Measurements from ENCODE around the gene AOPEP.

AOPEP gene

DNA sequence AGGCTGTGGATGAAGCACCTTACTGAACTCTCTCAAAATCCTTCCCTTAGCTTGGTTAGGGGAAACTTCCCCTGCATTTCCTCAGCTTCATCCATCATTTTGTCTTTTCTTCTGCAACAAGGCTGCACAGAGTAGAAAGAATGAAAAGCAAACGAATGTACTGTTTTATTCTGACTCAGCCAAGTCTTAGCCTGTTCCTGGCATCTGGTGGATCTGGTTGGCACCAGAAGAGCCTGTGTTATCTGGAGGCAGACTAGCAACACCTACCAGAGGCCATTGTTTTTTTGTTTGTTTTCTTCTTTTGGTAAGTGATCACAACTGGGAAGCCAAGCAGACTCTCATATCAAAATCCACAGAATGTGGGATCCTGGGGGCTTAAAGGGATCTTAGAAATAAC lies 390.3 kb downstream of the AOPEP start:
- H3K9me3 Mint-ChIP-seq: no peaks in the 10 kb centered on the region
- no peaks in the 10 kb centered on the region for H3K4me1 Mint-ChIP-seq (ENCODE audit: low read depth)
- H3K27ac Mint-ChIP-seq: peak overlapping the region; percentile 11
- no peak for DNase-seq
- H3K27me3 Mint-ChIP-seq: no peaks in the 10 kb centered on the region
- no peak overlapping the region for H3K4me3 Mint-ChIP-seq
- peaks cover 19% of the 10 kb centered on the region for H3K36me3 Mint-ChIP-seq (ENCODE audit: low read depth)

DNA sequence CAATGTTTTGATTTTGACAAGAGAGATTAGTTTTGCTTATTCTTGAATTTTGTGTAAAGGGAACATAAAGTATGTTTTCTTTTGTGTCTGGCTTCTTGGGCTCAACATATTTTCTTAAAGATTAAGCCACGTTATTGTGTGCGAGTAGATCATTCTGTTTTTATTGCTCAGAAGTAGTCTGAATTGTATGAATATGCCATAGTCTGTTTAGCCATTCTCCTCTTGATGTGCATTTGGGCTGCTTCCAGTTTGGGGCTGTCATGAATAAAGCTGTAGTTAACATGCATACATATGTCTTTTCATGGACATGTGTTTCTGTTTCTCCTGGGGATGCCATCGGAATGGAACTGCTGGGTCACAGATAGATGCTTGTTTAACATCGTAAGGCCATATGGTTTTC lies 392.1 kb downstream of the AOPEP start:
- H3K27ac Mint-ChIP-seq: no peak overlapping the region
- DNase-seq: no peak
- no peak overlapping the region for H3K4me3 Mint-ChIP-seq
- H3K27me3 Mint-ChIP-seq: no peaks in the 10 kb centered on the region
- H3K4me1 Mint-ChIP-seq (ENCODE audit: low read depth): no peaks in the 10 kb centered on the region
- peaks cover 6% of the 10 kb centered on the region for H3K36me3 Mint-ChIP-seq (ENCODE audit: low read depth)
- H3K9me3 Mint-ChIP-seq: no peaks in the 10 kb centered on the region

DNA sequence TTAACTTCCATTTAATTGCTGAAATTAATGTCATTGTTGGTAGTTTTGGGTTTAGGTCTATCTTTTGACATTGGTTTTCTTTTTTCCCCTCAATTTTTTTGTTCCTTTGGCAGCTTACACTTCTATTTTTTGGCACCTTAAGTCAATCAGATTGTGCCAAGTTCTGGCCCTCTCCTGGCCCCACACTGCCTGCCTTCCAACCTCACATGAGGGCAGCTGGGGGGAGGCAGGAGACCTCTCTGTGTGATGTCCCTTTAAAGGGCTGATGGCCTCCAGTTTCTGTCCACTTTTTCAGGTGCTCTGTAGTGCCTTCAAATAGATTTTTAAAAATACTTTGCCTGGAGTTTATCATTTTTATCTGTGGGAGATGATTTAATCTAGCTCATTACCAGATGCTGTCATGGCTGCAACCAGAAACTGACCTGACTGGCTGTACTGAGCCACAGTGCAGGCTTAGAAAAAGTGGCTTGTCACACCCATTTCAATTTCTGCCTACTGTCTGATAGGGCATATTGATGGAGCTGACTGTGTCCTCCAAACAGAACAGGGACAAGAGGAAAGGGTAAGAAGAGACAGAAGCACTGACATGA lies 394.4 kb downstream of the AOPEP start:
- Mint-ChIP-seq H3K36me3 (ENCODE audit: low read depth) (peaks cover 14% of the 10 kb centered on the region), H3K4me1 (ENCODE audit: low read depth) (no peaks in the 10 kb centered on the region), H3K27ac (no peak overlapping the region), H3K27me3 (no peaks in the 10 kb centered on the region), H3K4me3 (no peak overlapping the region), H3K9me3 (no peaks in the 10 kb centered on the region)
- no peak for DNase-seq

DNA sequence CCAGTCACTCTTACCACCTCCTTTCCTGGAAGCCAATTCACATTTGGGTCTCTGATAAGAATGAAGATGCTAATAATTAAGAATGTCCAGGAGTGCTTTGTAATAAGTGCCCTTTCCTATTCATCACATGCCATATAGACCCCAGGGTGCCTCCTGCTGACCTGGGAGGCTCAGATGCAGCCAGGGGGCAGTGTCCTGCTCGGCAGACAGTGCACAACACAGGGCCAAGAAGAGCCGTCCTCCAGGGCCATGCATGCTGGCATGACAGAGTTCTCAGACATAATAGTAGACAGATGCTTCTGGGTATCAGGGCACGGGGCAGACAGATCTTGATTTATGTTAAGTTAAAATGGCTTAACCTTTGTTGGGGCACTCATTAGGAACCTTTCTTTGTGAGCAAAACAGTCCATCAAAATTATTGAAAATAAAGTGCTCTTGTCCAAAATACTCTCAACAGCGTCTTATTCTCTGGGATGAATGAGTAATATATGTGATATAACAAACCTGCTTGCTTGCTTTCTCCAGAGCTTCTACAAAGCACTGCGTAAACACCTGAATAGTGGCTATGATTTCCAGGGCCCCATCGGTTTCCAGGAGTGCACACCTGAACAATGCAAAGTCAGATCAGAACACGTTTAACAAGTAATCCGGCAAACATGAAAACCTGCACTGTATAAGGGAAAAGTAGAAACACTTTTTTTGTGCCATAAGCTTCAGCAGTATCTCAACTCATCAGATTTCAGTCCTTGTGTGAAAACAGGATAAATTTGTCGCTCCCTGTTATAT lies 398.3 kb downstream of the AOPEP start:
- H3K27ac Mint-ChIP-seq: no peak overlapping the region
- H3K27me3 Mint-ChIP-seq: no peaks in the 10 kb centered on the region
- peaks cover 14% of the 10 kb centered on the region for H3K36me3 Mint-ChIP-seq (ENCODE audit: low read depth)

DNA sequence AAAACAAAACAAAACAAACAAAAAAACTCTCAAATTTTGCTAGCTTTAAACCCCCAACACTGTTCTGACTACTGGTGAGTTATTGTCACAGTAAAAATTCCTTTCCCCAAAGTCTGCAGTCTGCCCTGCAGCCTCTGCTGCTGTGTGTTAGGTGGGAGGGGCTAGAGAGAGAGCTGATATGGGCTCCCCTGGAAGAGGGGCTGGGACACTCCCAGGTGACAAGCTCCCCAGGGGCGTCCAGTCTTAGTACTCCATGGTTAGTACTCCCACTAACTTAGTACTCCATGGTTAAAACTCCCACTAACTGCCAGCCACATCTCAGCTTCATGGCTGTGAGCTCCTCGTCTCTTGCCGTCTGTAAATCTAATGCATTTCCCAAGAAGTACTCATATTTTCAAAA lies 399.2 kb downstream of the AOPEP start:
- H3K27ac Mint-ChIP-seq: no peak overlapping the region

More for the DNA sequence above, 398.3 kb downstream of the AOPEP start:
- no peak for DNase-seq
- no peaks in the 10 kb centered on the region for H3K9me3 Mint-ChIP-seq
- H3K4me1 Mint-ChIP-seq (ENCODE audit: low read depth): peaks cover 2% of the 10 kb centered on the region
- H3K4me3 Mint-ChIP-seq: no peak overlapping the region

DNA sequence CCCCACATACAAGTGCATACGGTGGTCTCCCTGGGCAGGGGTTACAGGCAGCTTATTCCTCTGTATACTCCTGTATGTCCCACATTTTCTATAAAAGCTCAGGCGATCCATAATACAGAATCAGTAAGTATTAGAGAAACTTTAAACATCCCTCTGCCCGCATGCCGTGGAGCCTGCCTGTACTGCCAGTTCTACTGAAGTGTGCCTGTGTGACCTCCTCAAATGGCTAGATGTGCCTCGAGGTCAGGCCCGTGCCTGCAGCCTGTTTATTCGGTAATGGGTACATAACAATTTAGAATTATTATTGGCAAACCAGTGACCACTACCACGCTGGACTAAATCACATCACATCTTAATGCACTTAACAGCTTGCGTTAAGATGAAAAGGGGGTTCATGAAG lies 400.2 kb downstream of the AOPEP start:
- no peak for DNase-seq
- H3K36me3 Mint-ChIP-seq (ENCODE audit: low read depth): peaks cover 14% of the 10 kb centered on the region
- H3K4me3 Mint-ChIP-seq: no peak overlapping the region
- H3K4me1 Mint-ChIP-seq (ENCODE audit: low read depth): peaks cover 2% of the 10 kb centered on the region
- H3K27ac Mint-ChIP-seq: no peak overlapping the region
- no peaks in the 10 kb centered on the region for H3K9me3 Mint-ChIP-seq
- H3K27me3 Mint-ChIP-seq: no peaks in the 10 kb centered on the region

More for the DNA sequence above, 399.2 kb downstream of the AOPEP start:
- Mint-ChIP-seq H3K27me3 (no peaks in the 10 kb centered on the region), H3K9me3 (no peaks in the 10 kb centered on the region), H3K4me1 (ENCODE audit: low read depth) (peaks cover 2% of the 10 kb centered on the region), H3K36me3 (ENCODE audit: low read depth) (peaks cover 14% of the 10 kb centered on the region), H3K4me3 (no peak overlapping the region)
- DNase-seq: no peak

DNA sequence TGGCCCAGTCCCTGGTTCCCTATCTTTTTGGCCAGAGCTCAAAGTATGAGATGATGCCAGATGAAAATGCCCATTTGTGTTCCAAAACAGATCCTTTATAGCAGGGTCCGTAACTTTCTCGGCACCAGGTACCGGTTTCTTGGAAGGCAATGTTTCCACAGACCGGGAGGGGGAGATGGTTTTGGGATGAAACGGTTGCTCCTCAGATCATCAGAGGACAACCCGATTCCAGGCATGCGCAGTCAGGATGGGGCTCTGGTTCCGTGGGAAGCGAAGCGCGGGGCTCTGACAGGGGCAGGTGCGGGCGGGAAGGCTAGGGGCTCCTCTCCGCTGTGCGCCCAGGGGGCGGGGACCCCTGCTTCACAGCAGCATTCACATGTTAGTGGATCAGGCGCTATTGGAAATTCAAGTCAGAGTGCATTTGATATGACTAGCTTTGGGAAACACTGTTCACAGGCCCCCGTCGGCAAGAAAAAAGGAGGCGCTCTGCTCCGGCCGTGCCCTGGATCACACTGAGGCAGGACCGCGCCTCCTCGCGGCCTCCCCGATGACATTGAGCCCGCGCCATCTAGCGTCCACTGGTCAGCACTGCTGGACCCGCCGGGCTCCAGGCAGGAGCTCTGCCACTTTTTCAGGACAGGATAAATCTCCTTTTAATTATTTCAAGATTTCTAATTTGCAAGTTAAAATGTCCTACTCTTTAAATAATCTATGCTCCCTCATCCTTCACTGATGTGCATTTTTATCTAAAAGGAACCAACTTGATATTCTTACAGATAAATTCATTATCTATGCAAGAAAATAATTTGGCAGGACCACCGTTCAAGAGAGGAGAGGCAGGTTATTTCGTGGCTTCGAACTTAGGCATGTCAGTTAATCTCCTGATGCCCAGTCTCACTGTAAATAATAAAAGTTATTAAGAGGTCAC lies 401.0 kb downstream of the AOPEP start:
- no peaks in the 10 kb centered on the region for H3K9me3 Mint-ChIP-seq
- H3K4me1 Mint-ChIP-seq (ENCODE audit: low read depth): peaks cover 2% of the 10 kb centered on the region
- no peak overlapping the region for H3K27ac Mint-ChIP-seq
- no peaks in the 10 kb centered on the region for H3K27me3 Mint-ChIP-seq
- H3K4me3 Mint-ChIP-seq: no peak overlapping the region
- DNase-seq: peak; percentile 82
- peaks cover 14% of the 10 kb centered on the region for H3K36me3 Mint-ChIP-seq (ENCODE audit: low read depth)

DNA sequence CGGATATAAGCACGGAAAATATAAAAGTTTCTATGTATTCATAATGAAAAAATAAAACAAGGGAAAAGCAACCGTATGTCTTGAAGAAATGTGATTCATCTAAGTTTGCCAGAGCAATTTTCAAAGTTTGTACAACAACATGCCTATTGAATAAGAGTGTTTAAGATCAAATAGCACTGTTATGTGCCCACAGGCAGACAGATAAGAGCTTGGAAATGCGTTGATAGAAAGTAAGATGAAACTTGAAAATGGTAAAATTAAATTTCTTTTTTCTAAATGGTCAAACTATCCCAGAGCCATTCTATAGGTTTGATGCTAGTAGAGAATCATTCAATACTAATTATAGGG lies 401.7 kb downstream of the AOPEP start:
- Mint-ChIP-seq H3K4me3 (no peak overlapping the region), H3K36me3 (ENCODE audit: low read depth) (peaks cover 14% of the 10 kb centered on the region), H3K27ac (no peak overlapping the region), H3K4me1 (ENCODE audit: low read depth) (peaks cover 2% of the 10 kb centered on the region), H3K9me3 (no peaks in the 10 kb centered on the region), H3K27me3 (no peaks in the 10 kb centered on the region)
- DNase-seq: no peak

DNA sequence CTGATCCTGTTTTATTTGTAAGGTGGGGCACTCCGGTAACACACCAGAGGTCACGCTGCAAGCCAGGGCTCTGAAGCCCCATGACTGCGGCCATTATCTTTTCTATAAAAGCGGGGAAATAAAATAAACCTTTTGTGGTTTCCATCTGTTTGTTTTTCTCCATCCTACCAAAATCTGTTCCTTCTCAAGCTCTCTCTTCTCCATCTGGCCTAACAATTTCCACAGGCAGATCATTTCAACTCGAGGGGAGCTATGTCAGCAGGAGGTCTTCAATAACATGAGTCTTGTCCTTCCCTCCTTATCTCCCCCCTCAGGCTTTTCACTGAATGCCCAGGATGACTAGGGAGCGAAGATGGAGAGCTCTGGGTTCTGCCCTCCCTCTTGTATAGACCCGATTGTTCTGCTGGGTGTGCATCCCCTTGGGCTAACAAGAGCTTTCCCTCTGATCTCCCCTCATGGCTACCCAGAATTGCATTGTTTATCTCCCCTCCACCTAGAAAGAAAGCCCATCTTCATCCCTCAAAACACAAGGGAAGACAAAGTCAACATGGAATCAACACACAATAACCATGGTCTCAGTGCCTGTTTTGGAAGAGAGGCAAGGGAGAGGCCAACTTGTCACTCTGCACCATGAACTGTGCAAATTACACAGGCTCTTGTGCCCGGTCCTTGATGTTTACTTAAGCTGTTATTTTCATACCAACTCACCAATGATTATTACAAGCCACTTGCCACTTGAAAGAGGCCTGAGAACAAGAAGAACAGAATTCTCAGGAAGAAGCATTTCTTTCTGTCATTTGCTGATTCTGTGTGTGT lies 403.2 kb downstream of the AOPEP start:
- Mint-ChIP-seq H3K4me3 (no peak overlapping the region), H3K27ac (no peak overlapping the region), H3K9me3 (no peaks in the 10 kb centered on the region), H3K36me3 (ENCODE audit: low read depth) (peaks cover 6% of the 10 kb centered on the region), H3K4me1 (ENCODE audit: low read depth) (peaks cover 2% of the 10 kb centered on the region), H3K27me3 (no peaks in the 10 kb centered on the region)
- no peak for DNase-seq

DNA sequence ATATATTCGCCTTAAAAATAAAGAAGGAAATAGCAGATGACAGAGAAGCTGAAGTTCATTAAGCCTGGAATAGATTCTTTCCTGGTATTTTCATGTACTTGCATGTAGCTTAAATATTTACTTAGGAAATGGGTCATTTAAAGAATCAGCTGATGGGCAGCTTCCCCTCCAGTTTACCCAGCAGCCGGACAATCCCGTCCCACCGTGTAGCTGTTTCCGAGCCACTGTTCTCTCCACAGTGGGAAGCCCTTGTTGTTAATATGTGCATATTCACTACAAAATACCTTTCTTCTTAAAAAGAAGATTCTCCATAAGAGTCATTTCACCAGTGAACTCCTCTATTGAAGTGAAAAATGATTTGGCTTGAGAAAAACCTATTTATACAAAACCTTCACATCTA lies 404.0 kb downstream of the AOPEP start:
- Mint-ChIP-seq H3K36me3 (ENCODE audit: low read depth) (peaks cover 7% of the 10 kb centered on the region), H3K27ac (no peak overlapping the region), H3K4me1 (ENCODE audit: low read depth) (peaks cover 2% of the 10 kb centered on the region), H3K27me3 (no peaks in the 10 kb centered on the region), H3K4me3 (no peak overlapping the region), H3K9me3 (no peaks in the 10 kb centered on the region)
- no peak for DNase-seq

DNA sequence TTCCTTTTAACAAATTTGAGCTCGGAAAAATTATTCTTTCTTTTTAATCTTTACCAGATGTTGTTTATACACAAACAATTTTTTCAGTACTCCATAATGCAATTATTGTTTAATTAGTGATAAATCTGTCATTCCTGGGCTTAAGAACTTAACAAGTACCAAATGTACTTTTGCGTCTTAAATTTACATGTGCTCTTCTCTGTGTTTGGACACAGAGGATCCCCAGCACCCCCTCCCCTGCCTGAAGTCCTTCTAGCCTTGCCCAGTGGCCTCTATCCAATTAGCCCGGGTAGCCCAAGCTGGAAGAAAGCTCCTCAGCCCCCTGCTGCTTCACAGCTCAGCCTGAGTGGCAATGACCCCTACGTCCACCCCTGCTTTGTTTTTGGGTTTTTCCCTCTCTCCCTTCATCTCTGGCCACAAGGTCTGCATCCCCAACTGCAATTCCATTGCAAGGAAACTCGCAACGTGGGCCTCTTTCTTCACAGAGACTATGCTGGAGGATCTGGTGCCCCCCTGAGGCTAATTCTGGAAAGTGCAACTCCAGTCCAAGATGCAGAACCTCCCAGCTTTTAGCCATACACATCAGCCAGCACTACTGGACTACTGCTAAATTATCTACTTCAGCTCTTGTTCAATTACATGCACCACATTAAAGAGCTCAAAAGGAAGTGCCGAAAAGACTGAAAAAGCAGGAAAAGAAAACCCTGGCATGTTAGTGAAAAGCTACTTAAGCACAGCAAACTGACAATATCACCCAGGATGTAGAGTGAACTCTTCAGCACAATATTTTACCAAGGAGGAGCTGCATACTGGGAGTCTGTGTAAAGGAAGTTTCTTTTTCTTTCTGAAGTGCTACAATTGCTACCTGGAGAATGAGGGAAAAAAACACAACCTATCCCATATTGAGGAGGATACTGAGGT lies 404.8 kb downstream of the AOPEP start:
- no peaks in the 10 kb centered on the region for H3K27me3 Mint-ChIP-seq
- H3K4me3 Mint-ChIP-seq: no peak overlapping the region
- DNase-seq: peak; percentile 64
- peaks cover 8% of the 10 kb centered on the region for H3K36me3 Mint-ChIP-seq (ENCODE audit: low read depth)
- H3K9me3 Mint-ChIP-seq: no peaks in the 10 kb centered on the region
- no peak overlapping the region for H3K27ac Mint-ChIP-seq
- peaks cover 2% of the 10 kb centered on the region for H3K4me1 Mint-ChIP-seq (ENCODE audit: low read depth)

DNA sequence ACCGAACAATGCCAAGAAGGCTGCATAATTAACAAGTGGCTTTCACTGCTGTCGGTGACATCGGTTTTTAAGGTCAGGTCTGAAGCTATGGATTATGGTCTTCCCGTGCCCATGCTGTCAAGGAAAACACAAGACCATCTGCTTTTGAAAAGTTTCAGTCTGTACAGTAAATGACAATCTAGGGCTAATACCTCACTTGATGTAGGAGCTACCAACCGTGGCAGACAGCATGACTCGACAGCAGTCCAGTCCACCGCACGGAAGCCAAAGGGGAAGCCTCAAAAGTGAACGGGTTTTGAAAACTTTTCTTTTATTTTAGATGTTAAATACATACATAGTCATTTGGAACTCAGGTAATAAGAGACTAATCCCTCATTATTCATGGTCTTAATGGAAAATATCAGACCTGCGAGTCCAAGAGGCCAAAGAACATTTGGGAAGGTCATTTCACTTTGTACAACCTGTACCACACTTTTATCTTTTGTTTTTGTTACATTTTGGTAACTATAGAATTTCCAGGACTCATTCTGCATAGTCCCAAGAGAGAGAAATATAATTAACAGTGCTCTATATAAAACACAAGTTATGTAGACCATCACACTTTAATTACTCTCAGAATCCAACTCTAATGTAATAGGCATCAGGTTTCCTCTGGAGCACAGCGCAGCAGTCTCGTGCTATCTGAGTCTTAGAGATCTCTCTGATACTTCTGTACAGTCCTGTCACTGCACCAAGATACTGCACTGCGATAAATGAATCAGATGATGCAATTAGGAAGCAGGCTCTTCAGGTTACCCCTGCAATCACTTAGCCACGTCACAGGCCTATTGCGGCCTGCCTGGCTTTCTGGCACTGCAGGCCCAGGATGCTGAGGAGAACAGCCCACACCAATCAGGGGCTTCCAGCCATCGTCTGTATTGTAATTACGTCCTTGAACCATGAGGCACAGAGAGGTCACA lies 406.1 kb downstream of the AOPEP start:
- no peak for DNase-seq
- Mint-ChIP-seq H3K36me3 (ENCODE audit: low read depth) (peaks cover 8% of the 10 kb centered on the region), H3K4me1 (ENCODE audit: low read depth) (no peaks in the 10 kb centered on the region), H3K9me3 (no peaks in the 10 kb centered on the region), H3K27ac (no peak overlapping the region), H3K4me3 (no peak overlapping the region), H3K27me3 (no peaks in the 10 kb centered on the region)

DNA sequence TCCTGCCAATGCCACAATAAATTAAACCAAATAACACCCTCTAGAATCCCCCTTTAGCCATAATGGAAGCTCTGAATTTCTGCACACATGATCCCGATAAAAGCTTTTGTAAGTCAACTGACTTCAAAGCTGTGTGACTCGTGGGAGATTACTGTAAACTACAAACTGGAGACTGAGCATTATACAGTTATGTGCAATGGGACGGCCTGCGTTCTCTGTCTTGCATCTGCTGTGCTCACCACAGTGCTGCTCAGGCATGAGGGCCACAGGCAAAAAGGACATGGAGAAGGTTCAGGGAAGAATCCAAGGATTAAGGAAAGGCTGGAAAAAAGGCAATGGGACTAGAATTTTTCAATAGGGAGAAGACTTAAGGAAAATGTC lies 406.8 kb downstream of the AOPEP start:
- no peaks in the 10 kb centered on the region for H3K9me3 Mint-ChIP-seq
- H3K4me1 Mint-ChIP-seq (ENCODE audit: low read depth): no peaks in the 10 kb centered on the region
- DNase-seq: no peak

More for the DNA sequence above, 406.8 kb downstream of the AOPEP start:
- no peaks in the 10 kb centered on the region for H3K27me3 Mint-ChIP-seq
- no peak overlapping the region for H3K27ac Mint-ChIP-seq
- H3K4me3 Mint-ChIP-seq: no peak overlapping the region
- H3K36me3 Mint-ChIP-seq (ENCODE audit: low read depth): peaks cover 8% of the 10 kb centered on the region
